HCT116 (cell line): ENCODE results near the gene DNAJC18. TPM values are rescaled to one million over a fixed set of nuclear protein-coding genes. Genes with fewer than 3 reads are reported as not detected.

ENCODE experiments used
- ATAC-seq: fragments of 200-7000 bp; cut with Tn5 transposase; 2 replicates; pipeline ENCODE4 v1.9.1; 2020; ENCODE audit warnings: mild to moderate bottlenecking, moderate library complexity
- BruUV-seq: library from RNA; stranded (reverse); fragments of 400-500 nt; replicated peaks from 2 replicates; lab custom pipeline; 2021; lab: Mats Ljungman, UMichigan
- CTCF ChIA-PET: fragments of 300-600 bp; sonication (Branson Sonifier 250); formaldehyde crosslinking; loops from one replicate; lab custom pipeline; 2021; ENCODE audit warnings: antibody characterized with exemption; lab: Charles Lee
- POLR2A ChIA-PET: fragments of 300-600, 350-600 bp; sonication (Branson Sonifier 250); formaldehyde crosslinking; loops from one replicate; lab custom pipeline; 2021; ENCODE audit warnings: antibody characterized with exemption; lab: Charles Lee
- RAD21 ChIA-PET, 2 experiments: fragments of 300-600 bp; sonication (Branson Sonifier 250); formaldehyde crosslinking; loops; one replicate each; lab custom pipeline; 2023; ENCODE audit warnings: low total read pairs in 2 of 2; ENCODE audit not compliant: uncharacterized antibody in 2 of 2, unreplicated experiment in 2 of 2, low non-redundant PET in 1 of 2; lab: Charles Lee
- DNase-seq: peaks from one replicate; pipeline ENCODE4 v3.0.0-alpha.2; 2010; ENCODE audit warnings: low read depth, low spot score
- H2AFZ ChIP-seq: fragments of 200-600 bp; shearing (Covaris generic), sonication (generic); 2 replicates; pipeline ENCODE4 v1.6.1; 2017; ENCODE audit warnings: low read depth, mixed run types, mixed read lengths, antibody characterized with exemption, low read length; ENCODE audit not compliant: poor library complexity, severe bottlenecking
- H3K27ac ChIP-seq: 2 replicates; pipeline ENCODE4 v1.5.1; 2012; ENCODE audit warnings: low read depth, low read length
- H3K27me3 ChIP-seq: fragments of 200-600 bp; sonication (generic); 2 replicates; pipeline ENCODE4 v1.6.1; 2016; ENCODE audit warnings: mixed run types, low read length, mixed read lengths; ENCODE audit not compliant: insufficient read depth
- H3K36me3 ChIP-seq, 2 experiments: fragments of 200-500 bp in 1 of 2; fragments of 200-600 bp in 1 of 2; sonication (Bioruptor generic) in 1 of 2; sonication (generic) in 1 of 2; 2 replicates each; pipeline versions ENCODE4 v1.5.1 to v1.6.1; 2014 to 2016; ENCODE audit warnings: low read length in 2 of 2, inconsistent platforms in 1 of 2, mixed read lengths in 1 of 2, mixed run types in 1 of 2; ENCODE audit not compliant: insufficient read depth in 2 of 2, control insufficient read depth in 1 of 2
- H3K4me1 ChIP-seq, 2 experiments: fragments of 200-600 bp in 1 of 2; sonication (generic) in 1 of 2; 2 replicates each; pipeline versions ENCODE4 v1.5.1 to v1.6.1; 2012 to 2017; ENCODE audit warnings: low read length in 2 of 2, inconsistent platforms in 1 of 2, mild to moderate bottlenecking in 1 of 2, mixed read lengths in 1 of 2, mixed run types in 1 of 2, moderate library complexity in 1 of 2; ENCODE audit not compliant: insufficient read depth in 2 of 2, control insufficient read depth in 1 of 2
- H3K4me2 ChIP-seq: fragments of 200-600 bp; sonication (generic); 2 replicates; pipeline ENCODE4 v1.6.1; 2017; ENCODE audit warnings: mixed run types, low read length, mixed read lengths
- H3K4me3 ChIP-seq, 2 experiments: fragments of 200-600 bp in 1 of 2; sonication (generic) in 1 of 2; replicated peaks in 1 of 2; 2 replicates each; pipeline ENCODE4 v1.5.1; 2011 to 2016; ENCODE audit warnings: low read length in 2 of 2, control low read depth in 1 of 2, low read depth in 1 of 2, mild to moderate bottlenecking in 1 of 2, mixed read lengths in 1 of 2, mixed run types in 1 of 2
- H3K79me2 ChIP-seq: fragments of 200-600 bp; sonication (generic); 2 replicates; pipeline ENCODE4 v1.6.1; 2017; ENCODE audit warnings: mild to moderate bottlenecking, mixed run types, low read length, moderate library complexity, mixed read lengths; ENCODE audit not compliant: insufficient read depth
- H3K9ac ChIP-seq: fragments of 200-600 bp; sonication (generic); 2 replicates; pipeline ENCODE4 v1.6.1; 2016; ENCODE audit warnings: low read length, mixed read lengths
- H3K9me2 ChIP-seq: fragments of 200-600 bp; sonication (generic), shearing (Covaris generic); 2 replicates; pipeline ENCODE4 v1.6.1; 2017; ENCODE audit warnings: mixed run types, mild to moderate bottlenecking, moderate library complexity; ENCODE audit not compliant: insufficient read depth
- H3K9me3 ChIP-seq, 2 experiments: fragments of 200-500 bp in 1 of 2; fragments of 200-600 bp in 1 of 2; sonication (Bioruptor generic) in 1 of 2; sonication (generic) in 1 of 2; 2 replicates each; pipeline ENCODE4 v1.6.1; 2014 to 2017; ENCODE audit warnings: low read length in 2 of 2, mixed read lengths in 2 of 2, inconsistent platforms in 1 of 2, low read depth in 1 of 2, mild to moderate bottlenecking in 1 of 2, mixed run types in 1 of 2, moderate library complexity in 1 of 2; ENCODE audit not compliant: control insufficient read depth in 1 of 2, insufficient read depth in 1 of 2
- H4K20me1 ChIP-seq: fragments of 200-600 bp; sonication (generic), shearing (Covaris generic); 2 replicates; pipeline ENCODE4 v1.6.1; 2017; ENCODE audit warnings: mixed run types, mild to moderate bottlenecking, moderate library complexity; ENCODE audit not compliant: insufficient read depth
- CEBPB ChIP-seq: IDR thresholded peaks from 2 replicates; pipeline ENCODE4 v1.6.1; 2012; ENCODE audit warnings: low read depth
- CTCF ChIP-seq, 3 experiments: fragments of 200-600 bp in 1 of 3; sonication (generic) in 1 of 3; IDR thresholded peaks in 2 of 3; conservative IDR thresholded peaks in 1 of 3; 2 replicates each; pipeline ENCODE4 v1.5.1; 2012 to 2017; ENCODE audit warnings: low read depth in 2 of 3, low read length in 2 of 3, antibody characterized with exemption in 1 of 3, borderline replicate concordance in 1 of 3, control low read depth in 1 of 3, mild to moderate bottlenecking in 1 of 3, mixed read lengths in 1 of 3, mixed run types in 1 of 3, moderate library complexity in 1 of 3; ENCODE audit not compliant: insufficient read depth in 1 of 3
- EGR1 ChIP-seq: IDR thresholded peaks from 2 replicates; pipeline ENCODE4 v1.6.1; 2012; ENCODE audit warnings: low read depth
- ELF1 ChIP-seq: IDR thresholded peaks from 2 replicates; pipeline ENCODE4 v1.6.1; 2012; ENCODE audit warnings: low read depth, borderline replicate concordance
- FOSL1 ChIP-seq: IDR thresholded peaks from 2 replicates; pipeline ENCODE4 v1.6.1; 2012; ENCODE audit warnings: low read depth
- MAX ChIP-seq: IDR thresholded peaks from 2 replicates; pipeline ENCODE4 v1.6.1; 2012
- POLR2A ChIP-seq: IDR thresholded peaks from 2 replicates; pipeline ENCODE4 v1.7.0; 2011; ENCODE audit warnings: borderline replicate concordance; ENCODE audit not compliant: insufficient read depth, insufficient read length; ENCODE audit errors: extremely low read depth
- POLR2AphosphoS5 ChIP-seq: IDR thresholded peaks from 2 replicates; pipeline ENCODE4 v1.6.1; 2011; ENCODE audit warnings: mild to moderate bottlenecking, low read depth, low read length, moderate library complexity
- RAD21 ChIP-seq: IDR thresholded peaks from 2 replicates; pipeline ENCODE4 v1.6.1; 2012; ENCODE audit warnings: low read depth, mild to moderate bottlenecking
- SP1 ChIP-seq: IDR thresholded peaks from 2 replicates; pipeline ENCODE4 v1.6.1; 2012; ENCODE audit warnings: low read depth
- SRF ChIP-seq: IDR thresholded peaks from 2 replicates; pipeline ENCODE4 v1.6.1; 2012; ENCODE audit warnings: low read depth
- TCF7L2 ChIP-seq: IDR thresholded peaks from 2 replicates; pipeline ENCODE4 v1.7.0; 2011; ENCODE audit warnings: borderline replicate concordance, inconsistent platforms; ENCODE audit not compliant: insufficient read depth, insufficient read length; ENCODE audit errors: extremely low read depth
- ZFX ChIP-seq: fragments of 450-650 bp; IDR thresholded peaks from 2 replicates; pipeline ENCODE4 v1.6.1; 2017
- ZNF274 ChIP-seq: fragments of 200-500 bp; sonication (Bioruptor generic); IDR thresholded peaks from 2 replicates; pipeline ENCODE4 v1.6.1; 2014; ENCODE audit warnings: mild to moderate bottlenecking, low read depth, low read length, inconsistent platforms
- intact Hi-C: fragments of 100-400 bp; cut with micrococcal nuclease; formaldehyde crosslinking; loops from 2 replicates; pipeline ENCODE4 v1.10.0; 2022
- total RNA-seq: library from RNA; stranded (reverse); gene quantifications from one replicate; pipeline ENCODE4 v1.2.1, GENCODE V29; 2021; ENCODE audit not compliant: unreplicated experiment

DNAJC18 gene
- total RNA-seq, 1 experiment from 2014 or later: 5.7 TPM

- Histone ChIP-seq H3K9me2 (no peaks in the 10 kb centered on the region), H3K4me3 (no peak overlapping the region), H2AFZ (no peak overlapping the region), H3K27ac (no peak overlapping the region), H4K20me1 (no peaks in the 10 kb centered on the region), H3K4me1 (peaks cover 0 to 7% of the 10 kb centered on the region in 2 experiments; a peak in 1 of 4 replicates), H3K9ac (no peak overlapping the region), H3K36me3 (no peaks in the 10 kb centered on the region), H3K9me3 (no peaks in the 10 kb centered on the region), H3K4me2 (no peak overlapping the region), H3K79me2 (no peaks in the 10 kb centered on the region), H3K27me3 (no peaks in the 10 kb centered on the region)
- ChIA-PET CTCF (no interaction called here), POLR2A (no interaction called here), RAD21 (no interaction called here)
- DNase-seq: no peak
- intact Hi-C loops: no loop called here
- no peak for TF ChIP-seq CEBPB
- no peak for TF ChIP-seq EGR1
- TF ChIP-seq ZNF274: no peak
- no peak for TF ChIP-seq FOSL1
- no peak for TF ChIP-seq MAX
- no peak for TF ChIP-seq SRF
- no peak for TF ChIP-seq ELF1
- no peak for TF ChIP-seq RAD21
- no peak for TF ChIP-seq TCF7L2
- no peak for TF ChIP-seq POLR2AphosphoS5
- no peak for TF ChIP-seq SP1
- no peak for TF ChIP-seq ZFX
- no peak for TF ChIP-seq POLR2A
- TF ChIP-seq CTCF (IDR thresholded peaks at IDR 0.05 in 2 of 3, conservative IDR thresholded peaks at IDR 0.05 in 1 of 3; ENCODE audit: borderline replicate concordance in 1 of 3, insufficient read depth in 1 of 3, low read depth in 2 of 3, low read length in 2 of 3): no peak
- ATAC-seq: no peak
- BruUV-seq: no TSS peak
Measured at GRCh38 chr5:139458580-139459407, 19.5 kb upstream of the DNAJC18 start.
